Iris pigment epithelial cell (primary cell): ENCODE data around the gene TRIM49D2.
"Not testable (repeated sequence)": the region's sequence is repeated elsewhere in the genome, so short reads cannot be mapped to it uniquely, and the experiment has no call there.

Experiments
- DNase-seq: peaks from one replicate; pipeline ENCODE4 v3.0.0-alpha.2; 2011; ENCODE audit warnings: low read depth

The TRIM49D2 gene

GRCh38 chr11:89923764-89924163 lies at the start of gene TRIM49D2:
TSS of gene TRIM49D2 (plus strand) at chr11:89924064. CDS start at chr11:89926762, 2,698 bp downstream.
- not testable (repeated sequence) for DNase-seq

GRCh38 chr11:89877511-89877910 lies 46.4 kb upstream of the TRIM49D2 start:
- not testable (repeated sequence) for DNase-seq

- not testable (repeated sequence) for DNase-seq
Measured at GRCh38 chr11:89893245-89893644, 30.6 kb upstream of the TRIM49D2 start.

GRCh38 chr11:89900809-89901208 lies 23.1 kb upstream of the TRIM49D2 start:
- DNase-seq = not testable (repeated sequence)

- DNase-seq = no peak
Measured at GRCh38 chr11:89922195-89922660, 1.6 kb upstream of the TRIM49D2 start, which contains the start of gene TRIM49D1. TSS of gene TRIM49D1 (minus strand) at chr11:89922245. CDS start at chr11:89917710, 4,535 bp downstream.

GRCh38 chr11:89960833-89961232 lies 37.0 kb downstream of the TRIM49D2 start:
- not testable (repeated sequence) for DNase-seq

GRCh38 chr11:89965737-89966136 lies 41.9 kb downstream of the TRIM49D2 start, which contains the start of gene TRIM64:
TSS of gene TRIM64 (plus strand) at chr11:89966037. CDS start at chr11:89968504, 2,467 bp downstream.
- not testable (repeated sequence) for DNase-seq
